Natural killer cell (primary cell): Measurements from ENCODE around the gene HS6ST3. TPM values are rescaled to one million over a fixed set of nuclear protein-coding genes. Genes with fewer than 3 reads are reported as not detected.

Experiments
- ATAC-seq, 3 donors: fragments of 150-1000 bp in 2 of 3; fragments of 200-7000 bp in 1 of 3; cut with Tn5 transposase; 1 replicate in 1 of 3; 2 replicates in 2 of 3; pipeline ENCODE4 v1.10.0; 2021; ENCODE audit warnings: mild to moderate bottlenecking in 2 of 3, moderate library complexity in 2 of 3
- DNase-seq, 2 donors: peaks; one replicate each; pipeline versions ENCODE4 v3.0.0 to v3.0.0-alpha.2; 2013 to 2021; ENCODE audit warnings: mixed read lengths in 1 of 2
- H3K27ac ChIP-seq: one replicate; pipeline ENCODE4 v1.5.1; 2013; ENCODE audit warnings: mild to moderate bottlenecking, low read length
- H3K27me3 ChIP-seq: one replicate; pipeline ENCODE4 v1.6.1; 2013; ENCODE audit warnings: low read length; ENCODE audit not compliant: control insufficient read depth, insufficient read depth
- H3K36me3 ChIP-seq: one replicate; pipeline ENCODE4 v1.6.1; 2013; ENCODE audit warnings: low read length; ENCODE audit not compliant: control insufficient read depth, insufficient read depth
- H3K4me1 ChIP-seq: one replicate; pipeline ENCODE4 v1.6.1; 2013; ENCODE audit warnings: low read length; ENCODE audit not compliant: control insufficient read depth, insufficient read depth
- H3K4me3 ChIP-seq: one replicate; pipeline ENCODE4 v1.5.1; 2013; ENCODE audit warnings: low read length
- H3K9me3 ChIP-seq: one replicate; pipeline ENCODE4 v1.6.1; 2013; ENCODE audit warnings: low read length; ENCODE audit not compliant: control insufficient read depth, insufficient read depth
- H3K27ac Mint-ChIP-seq, 2 donors: one replicate each; pipeline ENCODE4 v1.8.0; 2022; ENCODE audit warnings: mild to moderate bottlenecking in 2 of 2, mixed read lengths in 2 of 2, moderate library complexity in 1 of 2
- H3K27me3 Mint-ChIP-seq, 2 donors: one replicate each; pipeline ENCODE4 v1.8.0; 2022; ENCODE audit warnings: low read depth in 2 of 2, mixed read lengths in 2 of 2
- H3K36me3 Mint-ChIP-seq: one replicate; pipeline ENCODE4 v1.8.0; 2022; ENCODE audit warnings: mixed read lengths
- H3K4me1 Mint-ChIP-seq, 2 donors: one replicate each; pipeline ENCODE4 v1.8.0; 2022; ENCODE audit warnings: mixed read lengths in 2 of 2
- H3K4me3 Mint-ChIP-seq: one replicate; pipeline ENCODE4 v1.8.0; 2022; ENCODE audit warnings: mild to moderate bottlenecking, moderate library complexity, mixed read lengths
- H3K9me3 Mint-ChIP-seq, 2 donors: one replicate each; pipeline ENCODE4 v1.8.0; 2022; ENCODE audit warnings: mixed read lengths in 2 of 2
- CTCF ChIP-seq: fragments of 200-600 bp; IDR thresholded peaks from one replicate; pipeline ENCODE4 v1.8.0; 2022; ENCODE audit warnings: antibody characterized with exemption
- WGBS: methylation state at CpG from one replicate; pipeline ENCODE4 v1.1.7; 2013; ENCODE audit warnings: missing lambda C conversion rate; ENCODE audit not compliant: insufficient coverage; 5-methylcytosine and 5-hydroxymethylcytosine counted together
- intact Hi-C: fragments of 100-400 bp; cut with micrococcal nuclease; formaldehyde crosslinking; loops from one replicate; pipeline ENCODE4 v1.14.2; 2022
- total RNA-seq, 4 donors: library from RNA; stranded (reverse); fragments of 120-200 nt in 1 of 4; gene quantifications; one replicate each; pipeline versions ENCODE4 v1.2.3 to v1.2.4, GENCODE V29; 2013 to 2022

Gene HS6ST3
- total RNA-seq, 3 donors from 2014 or later (not counting 1 experiment from before 2014, with no cell fraction given), result not detected

GRCh38 chr13:96086736-96087135 is 3.2 kb upstream of the HS6ST3 start:
- Histone ChIP-seq H3K27ac (no peak overlapping the region), H3K36me3 (no peaks in the 10 kb centered on the region), H3K9me3 (no peaks in the 10 kb centered on the region), H3K4me3 (no peak overlapping the region), H3K4me1 (no peaks in the 10 kb centered on the region), H3K27me3 (peaks cover 24% of the 10 kb centered on the region)
- no peak overlapping the region for H3K4me3 Mint-ChIP-seq
- H3K4me1 Mint-ChIP-seq, result no peaks in the 10 kb centered on the region
- peaks cover 7% of the 10 kb centered on the region for H3K36me3 Mint-ChIP-seq
- no peak for TF ChIP-seq CTCF
- DNase-seq (no peak), ATAC-seq (no peak)
- peaks cover 5 to 8% of the 10 kb centered on the region in 2 donors for H3K9me3 Mint-ChIP-seq
- H3K27ac Mint-ChIP-seq, result no peak overlapping the region
- 100% methylated on average over 1 of the region's 1 CpG for WGBS
- intact Hi-C loops, result no loop called here
- peaks cover 22 to 25% of the 10 kb centered on the region in 2 donors for H3K27me3 Mint-ChIP-seq

- H3K36me3 Mint-ChIP-seq, result peaks cover 14% of the 10 kb centered on the region
- no peak overlapping the region for H3K27ac ChIP-seq
- no peaks in the 10 kb centered on the region for H3K9me3 ChIP-seq
- no peak for ATAC-seq
- 30% methylated on average over 1 of the region's 4 CpGs for WGBS
- H3K36me3 ChIP-seq, result no peaks in the 10 kb centered on the region
- DNase-seq, result no peak
- H3K27me3 ChIP-seq, result peaks cover 40% of the 10 kb centered on the region
- H3K4me1 ChIP-seq, result no peaks in the 10 kb centered on the region
- H3K4me3 ChIP-seq, result no peak overlapping the region
- no peak for TF ChIP-seq CTCF
- peaks cover 2 to 9% of the 10 kb centered on the region in 2 donors for H3K9me3 Mint-ChIP-seq
- peaks cover 36 to 44% of the 10 kb centered on the region in 2 donors for H3K27me3 Mint-ChIP-seq
- no peaks in the 10 kb centered on the region for H3K4me1 Mint-ChIP-seq
- H3K4me3 Mint-ChIP-seq, result no peak overlapping the region
- H3K27ac Mint-ChIP-seq, result no peak overlapping the region
- intact Hi-C loops, result no loop called here
Observed at GRCh38 chr13:96089139-96089538, 768 bp upstream of the HS6ST3 start.

GRCh38 chr13:96090240-96091101 is 564 bp downstream of the HS6ST3 start:
- ATAC-seq (no peak), DNase-seq (no peak)
- Mint-ChIP-seq H3K36me3 (peaks cover 14% of the 10 kb centered on the region), H3K4me3 (no peak overlapping the region), H3K4me1 (no peaks in the 10 kb centered on the region), H3K27ac (no peak overlapping the region), H3K9me3 (peaks cover under 1 to 7% of the 10 kb centered on the region in 2 donors), H3K27me3 (peaks cover 33 to 49% of the 10 kb centered on the region in 2 donors)
- H3K9me3 ChIP-seq, result no peaks in the 10 kb centered on the region
- no peaks in the 10 kb centered on the region for H3K4me1 ChIP-seq
- TF ChIP-seq CTCF, result no peak
- peaks cover 40% of the 10 kb centered on the region for H3K27me3 ChIP-seq
- H3K36me3 ChIP-seq, result no peaks in the 10 kb centered on the region
- intact Hi-C loops, result no loop called here
- 2% methylated on average over 133 of the region's 133 CpGs for WGBS
- no peak overlapping the region for H3K4me3 ChIP-seq
- no peak overlapping the region for H3K27ac ChIP-seq
